Gastrocnemius medialis (tissue), 4 donors: ENCODE data around the gene AHI1.

Experiments used
- POLR2A ChIP-seq, 2 donors: fragments of 450-650 bp; IDR thresholded peaks; one replicate each; pipeline ENCODE4 v1.6.1; 2017; ENCODE audit warnings: antibody characterized with exemption in 2 of 2, mild to moderate bottlenecking in 2 of 2, moderate library complexity in 2 of 2
- TF ChIP-seq, protein P1 (sequence below), 5 experiments: fragments of 450-650 bp in 3 of 5; fragments of 200-600 bp in 2 of 5; sonication (generic) in 2 of 5; IDR thresholded peaks in 4 of 5; conservative IDR thresholded peaks in 1 of 5; 1 replicate in 4 of 5; 2 replicates in 1 of 5; pipeline ENCODE4 v1.5.1; 2016 to 2019; ENCODE audit warnings: antibody characterized with exemption in 5 of 5, mild to moderate bottlenecking in 3 of 5, moderate library complexity in 3 of 5

DNA sequence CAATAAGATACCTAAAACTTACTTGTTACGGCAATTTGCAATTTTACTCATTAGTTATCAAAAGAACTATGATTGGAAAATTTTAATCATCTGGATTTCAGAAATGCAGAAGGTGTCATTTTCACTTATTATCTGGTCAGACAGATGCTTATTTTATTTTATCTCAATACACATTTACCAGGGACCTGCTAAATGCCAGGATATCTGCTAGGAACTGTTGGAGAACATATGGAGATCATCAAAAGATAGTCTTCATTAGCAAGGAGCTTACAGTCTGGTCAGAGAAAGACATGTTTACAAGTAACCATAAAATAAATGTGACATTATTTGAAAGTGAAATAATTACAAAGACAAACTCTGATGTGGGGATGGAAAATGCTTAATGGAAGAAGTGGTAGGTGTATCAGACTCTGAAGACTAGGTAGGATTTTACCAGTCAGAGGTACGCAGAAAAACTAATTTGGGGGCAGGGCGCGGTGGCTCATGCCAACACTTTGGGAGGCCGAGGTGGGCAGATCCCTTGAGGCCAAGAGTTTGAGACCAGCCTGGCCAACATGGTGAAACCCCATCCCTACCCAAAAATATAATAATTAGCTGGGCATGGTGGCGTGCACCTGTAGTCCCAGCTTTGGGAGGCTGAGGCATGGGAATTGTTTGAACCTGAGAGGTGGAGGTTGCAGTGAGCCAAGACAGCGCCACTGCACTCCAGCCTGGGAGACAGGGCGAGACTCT, 178.6 kb downstream of the AHI1 start:
- TF ChIP-seq, protein P1, sequence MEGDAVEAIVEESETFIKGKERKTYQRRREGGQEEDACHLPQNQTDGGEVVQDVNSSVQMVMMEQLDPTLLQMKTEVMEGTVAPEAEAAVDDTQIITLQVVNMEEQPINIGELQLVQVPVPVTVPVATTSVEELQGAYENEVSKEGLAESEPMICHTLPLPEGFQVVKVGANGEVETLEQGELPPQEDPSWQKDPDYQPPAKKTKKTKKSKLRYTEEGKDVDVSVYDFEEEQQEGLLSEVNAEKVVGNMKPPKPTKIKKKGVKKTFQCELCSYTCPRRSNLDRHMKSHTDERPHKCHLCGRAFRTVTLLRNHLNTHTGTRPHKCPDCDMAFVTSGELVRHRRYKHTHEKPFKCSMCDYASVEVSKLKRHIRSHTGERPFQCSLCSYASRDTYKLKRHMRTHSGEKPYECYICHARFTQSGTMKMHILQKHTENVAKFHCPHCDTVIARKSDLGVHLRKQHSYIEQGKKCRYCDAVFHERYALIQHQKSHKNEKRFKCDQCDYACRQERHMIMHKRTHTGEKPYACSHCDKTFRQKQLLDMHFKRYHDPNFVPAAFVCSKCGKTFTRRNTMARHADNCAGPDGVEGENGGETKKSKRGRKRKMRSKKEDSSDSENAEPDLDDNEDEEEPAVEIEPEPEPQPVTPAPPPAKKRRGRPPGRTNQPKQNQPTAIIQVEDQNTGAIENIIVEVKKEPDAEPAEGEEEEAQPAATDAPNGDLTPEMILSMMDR (IDR thresholded peaks at IDR 0.05 in 4 of 5, conservative IDR thresholded peaks at IDR 0.05 in 1 of 5) = no peak
- no peak for TF ChIP-seq POLR2A (IDR thresholded peaks at IDR 0.05)
